GM12878 (cell line): ENCODE measurements around the gene CNDP2. TPM values are rescaled to one million over a fixed set of nuclear protein-coding genes. Genes with fewer than 3 reads are reported as not detected.

Experiments used
- ATF3 ChIP-seq: IDR thresholded peaks from 2 replicates; pipeline ENCODE4 v1.6.1; 2011; ENCODE audit warnings: low read depth, mild to moderate bottlenecking, low read length, moderate library complexity, borderline replicate concordance; ENCODE audit errors: extremely low read depth
- BMI1 ChIP-seq: fragments of 450-650 bp; IDR thresholded peaks from 2 replicates; pipeline ENCODE4 v1.6.1; 2016; ENCODE audit warnings: mild to moderate bottlenecking, moderate library complexity, borderline replicate concordance
- CTCF ChIP-seq, 3 experiments: IDR thresholded peaks in 2 of 3; conservative IDR thresholded peaks in 1 of 3; 2 replicates each; pipeline ENCODE4 v1.5.1; 2011; ENCODE audit warnings: low read depth in 3 of 3, low read length in 3 of 3, mild to moderate bottlenecking in 3 of 3, control low read depth in 2 of 3, moderate library complexity in 2 of 3, inconsistent platforms in 1 of 3, mixed read lengths in 1 of 3; ENCODE audit not compliant: control insufficient read depth in 2 of 3, insufficient read depth in 1 of 3; ENCODE audit errors: extremely low read depth in 1 of 3
- JUNB ChIP-seq: IDR thresholded peaks from 2 replicates; pipeline ENCODE4 v1.6.1; 2016; ENCODE audit warnings: antibody characterized with exemption, mild to moderate bottlenecking
- MTA3 ChIP-seq: IDR thresholded peaks from 2 replicates; pipeline ENCODE4 v1.6.1; 2012; ENCODE audit warnings: low read length, inconsistent platforms, borderline replicate concordance
- MXI1 ChIP-seq: fragments of 150-350 bp; IDR thresholded peaks from 2 replicates; pipeline ENCODE4 v1.6.1; 2011; ENCODE audit warnings: low read depth, mild to moderate bottlenecking, inconsistent platforms, low read length, improper control_type of control experiment
- PAX5 ChIP-seq: IDR thresholded peaks from 2 replicates; pipeline ENCODE4 v1.6.1; 2011; ENCODE audit warnings: low read depth, low read length, borderline replicate concordance
- RBBP5 ChIP-seq: fragments of 200-600 bp; sonication (generic); conservative IDR thresholded peaks from 2 replicates; pipeline ENCODE4 v1.6.1; 2016
- SIN3A ChIP-seq: IDR thresholded peaks from 2 replicates; pipeline ENCODE4 v1.6.1; 2012; ENCODE audit warnings: low read depth, low read length, improper control_type of control experiment
- SRF ChIP-seq, 2 experiments: IDR thresholded peaks; 2 replicates each; pipeline ENCODE4 v1.6.1; 2011; ENCODE audit warnings: low read depth in 2 of 2, low read length in 2 of 2, mild to moderate bottlenecking in 1 of 2, moderate library complexity in 1 of 2
- SUPT20H ChIP-seq: IDR thresholded peaks from 2 replicates; pipeline ENCODE4 v1.6.1; 2011; ENCODE audit warnings: low read depth, mild to moderate bottlenecking, low read length, moderate library complexity, borderline replicate concordance; ENCODE audit not compliant: control insufficient read depth
- TBL1XR1 ChIP-seq: IDR thresholded peaks from 2 replicates; pipeline ENCODE4 v1.6.1; 2012; ENCODE audit warnings: low read depth, low read length, improper control_type of control experiment
- YBX1 ChIP-seq: fragments of 450-650 bp; IDR thresholded peaks from 2 replicates; pipeline ENCODE4 v1.6.1; 2016; ENCODE audit warnings: antibody characterized with exemption
- ZBED1 ChIP-seq: IDR thresholded peaks from 2 replicates; pipeline ENCODE4 v1.6.1; 2016; ENCODE audit warnings: borderline replicate concordance
- ZNF687 ChIP-seq: fragments of 450-650 bp; IDR thresholded peaks from 2 replicates; pipeline ENCODE4 v1.6.1; 2017; ENCODE audit warnings: mild to moderate bottlenecking, moderate library complexity
- polyA plus RNA-seq, 11 experiments: library from polyadenylated mRNA; depleted of rRNA in 4 of 11; unstranded in 6 of 11; stranded (reverse) in 5 of 11; fragments of >200 nt; fragmentation: Nextera tagmentation in 4 of 11; fragmentation: Illumina TruSeq in 1 of 11; extraction: Ambion mirVana in 4 of 11; extraction: Trizol in 1 of 11; gene quantifications; 1 replicate in 1 of 11; 2 replicates in 10 of 11; pipeline versions ENCODE4 v1.2.1 to v1.2.3, GENCODE V29; 2011 to 2016; ENCODE audit warnings: inconsistent platforms in 2 of 11, missing spikeins in 2 of 11, low read depth in 1 of 11
- total RNA-seq, 4 experiments: library from RNA; depleted of rRNA in 3 of 4; stranded (reverse); fragments of >200 nt in 3 of 4; fragmentation: Illumina TruSeq in 1 of 4; extraction: Trizol in 1 of 4; gene quantifications; 2 replicates each; pipeline versions ENCODE4 v1.2.1 to v1.2.3, GENCODE V29; 2013 to 2021
- TF ChIP-seq, protein P1 (sequence below): fragments of 450-650 bp; IDR thresholded peaks from 2 replicates; pipeline ENCODE4 v1.6.1; 2016; ENCODE audit warnings: mild to moderate bottlenecking
- TF ChIP-seq, protein P2 (sequence below): fragments of 450-650 bp; formaldehyde crosslinking; IDR thresholded peaks from 2 replicates; pipeline ENCODE4 v1.5.0; 2022; ENCODE audit warnings: mild to moderate bottlenecking, missing genetic modification characterization

CNDP2 gene
- total and polyA plus RNA-seq, 10 of the 15 experiments (the other 5 are each of a cell fraction or from before 2014, with no cell fraction given): 63.5 to 213 (median 158) TPM

- TF ChIP-seq ZBED1 (no peak), SUPT20H (no peak), ZNF687 (no peak), CTCF (IDR thresholded peaks at IDR 0.05 in 2 of 3, conservative IDR thresholded peaks at IDR 0.05 in 1 of 3; ENCODE audit: control insufficient read depth in 2 of 3, extremely low read depth in 1 of 3, insufficient read depth in 1 of 3, low read depth in 3 of 3, low read length in 3 of 3) (no peak), MXI1 (peak; percentile 35; the same call in 1 of the 2 replicates), RBBP5 (no peak), BMI1 (no peak), JUNB (peak; percentile 16; the same call in 1 of the 2 replicates), SRF (IDR thresholded peaks at IDR 0.05; ENCODE audit: low read depth in 2 of 2, low read length in 2 of 2) (peak in 1 of 2 experiments; percentile 56; a peak in 1 of 4 replicates), TBL1XR1 (no peak), MTA3 (no peak), ATF3 (no peak), SIN3A (0 out of 2 replicates have a peak, but pooled peaks have one; percentile 8), YBX1 (no peak), PAX5 (no peak)
- TF ChIP-seq, protein P1, sequence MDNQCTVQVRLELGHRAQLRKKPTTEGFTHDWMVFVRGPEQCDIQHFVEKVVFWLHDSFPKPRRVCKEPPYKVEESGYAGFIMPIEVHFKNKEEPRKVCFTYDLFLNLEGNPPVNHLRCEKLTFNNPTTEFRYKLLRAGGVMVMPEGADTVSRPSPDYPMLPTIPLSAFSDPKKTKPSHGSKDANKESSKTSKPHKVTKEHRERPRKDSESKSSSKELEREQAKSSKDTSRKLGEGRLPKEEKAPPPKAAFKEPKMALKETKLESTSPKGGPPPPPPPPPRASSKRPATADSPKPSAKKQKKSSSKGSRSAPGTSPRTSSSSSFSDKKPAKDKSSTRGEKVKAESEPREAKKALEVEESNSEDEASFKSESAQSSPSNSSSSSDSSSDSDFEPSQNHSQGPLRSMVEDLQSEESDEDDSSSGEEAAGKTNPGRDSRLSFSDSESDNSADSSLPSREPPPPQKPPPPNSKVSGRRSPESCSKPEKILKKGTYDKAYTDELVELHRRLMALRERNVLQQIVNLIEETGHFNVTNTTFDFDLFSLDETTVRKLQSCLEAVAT: no peak; the same call in 1 of the 2 replicates
- TF ChIP-seq, protein P2, sequence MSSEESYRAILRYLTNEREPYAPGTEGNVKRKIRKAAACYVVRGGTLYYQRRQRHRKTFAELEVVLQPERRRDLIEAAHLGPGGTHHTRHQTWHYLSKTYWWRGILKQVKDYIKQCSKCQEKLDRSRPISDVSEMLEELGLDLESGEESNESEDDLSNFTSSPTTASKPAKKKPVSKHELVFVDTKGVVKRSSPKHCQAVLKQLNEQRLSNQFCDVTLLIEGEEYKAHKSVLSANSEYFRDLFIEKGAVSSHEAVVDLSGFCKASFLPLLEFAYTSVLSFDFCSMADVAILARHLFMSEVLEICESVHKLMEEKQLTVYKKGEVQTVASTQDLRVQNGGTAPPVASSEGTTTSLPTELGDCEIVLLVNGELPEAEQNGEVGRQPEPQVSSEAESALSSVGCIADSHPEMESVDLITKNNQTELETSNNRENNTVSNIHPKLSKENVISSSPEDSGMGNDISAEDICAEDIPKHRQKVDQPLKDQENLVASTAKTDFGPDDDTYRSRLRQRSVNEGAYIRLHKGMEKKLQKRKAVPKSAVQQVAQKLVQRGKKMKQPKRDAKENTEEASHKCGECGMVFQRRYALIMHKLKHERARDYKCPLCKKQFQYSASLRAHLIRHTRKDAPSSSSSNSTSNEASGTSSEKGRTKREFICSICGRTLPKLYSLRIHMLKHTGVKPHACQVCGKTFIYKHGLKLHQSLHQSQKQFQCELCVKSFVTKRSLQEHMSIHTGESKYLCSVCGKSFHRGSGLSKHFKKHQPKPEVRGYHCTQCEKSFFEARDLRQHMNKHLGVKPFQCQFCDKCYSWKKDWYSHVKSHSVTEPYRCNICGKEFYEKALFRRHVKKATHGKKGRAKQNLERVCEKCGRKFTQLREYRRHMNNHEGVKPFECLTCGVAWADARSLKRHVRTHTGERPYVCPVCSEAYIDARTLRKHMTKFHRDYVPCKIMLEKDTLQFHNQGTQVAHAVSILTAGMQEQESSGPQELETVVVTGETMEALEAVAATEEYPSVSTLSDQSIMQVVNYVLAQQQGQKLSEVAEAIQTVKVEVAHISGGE (CRISPR knock-in tag): no peak
Measured at GRCh38 chr18:74498712-74499627, 2.8 kb downstream of the CNDP2 start (continued).
